ENCODE measurements around the gene STIM2. TPM values are rescaled to one million over a fixed set of nuclear protein-coding genes. Genes with fewer than 3 reads are reported as not detected.

STIM2 gene
- total and polyA plus RNA-seq, 9 of the 15 experiments (the other 6 are each of a cell fraction or from before 2014, with no cell fraction given): 7.2 to 26.8 (median 15.4) TPM

GRCh38 chr4:26941951-26942350, 81.3 kb downstream of the STIM2 start (continued):
- TF ChIP-seq TAL1 (IDR thresholded peaks at IDR 0.05): peak; percentile 23; the same call in 1 of the 2 replicates

GRCh38 chr4:26942871-26943270, 82.2 kb downstream of the STIM2 start:
- H2AFZ ChIP-seq (ENCODE audit: low read depth, low read length): no peak overlapping the region
- no peak overlapping the region for H3K9ac ChIP-seq (ENCODE audit: insufficient read depth in 1 of 2, low read depth in 2 of 2, low read length in 2 of 2)
- no peaks in the 10 kb centered on the region for H3K9me1 ChIP-seq (ENCODE audit: control insufficient read depth, insufficient read depth, low read length)
- H3K27ac ChIP-seq (ENCODE audit: extremely low read depth, low read depth, low read length): no peak overlapping the region
- in situ Hi-C loops (cut with MboI): no loop called here
- CTCF ChIA-PET (ENCODE audit: low intra/inter-chr PET ratio): no interaction called here
- FAIRE-seq (no peak), DNase-seq (ENCODE audit: extremely low read depth in 1 of 4, low spot score in 3 of 4) (no peak), ATAC-seq (no peak)
- no peak overlapping the region for H3K4me2 ChIP-seq (ENCODE audit: insufficient read depth, low read length)
- H3K4me3 ChIP-seq: no peak overlapping the region
- intact Hi-C loops (cut with micrococcal nuclease): no loop called here
- WGBS (ENCODE audit: insufficient coverage, low coverage, missing lambda C conversion rate): 62% methylated on average over 2 of the region's 2 CpGs
- TF ChIP-seq, protein P1, sequence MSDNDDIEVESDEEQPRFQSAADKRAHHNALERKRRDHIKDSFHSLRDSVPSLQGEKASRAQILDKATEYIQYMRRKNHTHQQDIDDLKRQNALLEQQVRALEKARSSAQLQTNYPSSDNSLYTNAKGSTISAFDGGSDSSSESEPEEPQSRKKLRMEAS (CRISPR knock-in tag; IDR thresholded peaks at IDR 0.05): no peak
- no peak for TF ChIP-seq STAT5B (CRISPR knock-in tag; IDR thresholded peaks at IDR 0.05)
- TF ChIP-seq HDAC2 (IDR thresholded peaks at IDR 0.05): no peak
- TF ChIP-seq FOSL1 (tag; conservative IDR thresholded peaks at IDR 0.05): no peak
- TF ChIP-seq JUND (IDR thresholded peaks at IDR 0.05; ENCODE audit: borderline replicate concordance, low read depth, low read length): no peak
- no peak for TF ChIP-seq JUND (tag; IDR thresholded peaks at IDR 0.05; ENCODE audit: borderline replicate concordance, low read depth, low read length)
- H3K36me3 ChIP-seq (ENCODE audit: control insufficient read depth, insufficient read depth, low read length): no peaks in the 10 kb centered on the region
- BruUV-seq (replicated peaks): no TSS peak
- no peaks in the 10 kb centered on the region for H3K79me2 ChIP-seq (ENCODE audit: control insufficient read depth, insufficient read depth, low read length)
- POLR2A ChIA-PET: interaction anchor here (1.0 kb wide), 1 partner anchor 9 kb away, joined by 3 read pairs; no protein-coding TSS in a partner anchor
- no peaks in the 10 kb centered on the region for H4K20me1 ChIP-seq (replicated peaks; ENCODE audit: control insufficient read depth, insufficient read depth, low read length)
- H3K9me3 ChIP-seq (replicated peaks; ENCODE audit: control insufficient read depth, insufficient read depth, low read depth, low read length): no peaks in the 10 kb centered on the region
- no peaks in the 10 kb centered on the region for H3K27me3 ChIP-seq (ENCODE audit: control insufficient read depth in 2 of 2, insufficient read depth in 2 of 2, low read length in 2 of 2)
- peaks cover 0 to 18% of the 10 kb centered on the region in 2 experiments; a peak in 4 of 5 replicates for H3K4me1 ChIP-seq (replicated peaks in 1 of 2; ENCODE audit: control insufficient read depth in 2 of 2, insufficient read depth in 2 of 2, low read length in 2 of 2)

Measured in K562 (cell line).